GM15510 (cell line): ENCODE measurements around the gene SCEL.

ENCODE experiments used
- POLR2A ChIP-seq: IDR thresholded peaks from 3 replicates; pipeline ENCODE4 v1.6.1; 2011; ENCODE audit warnings: borderline replicate concordance; ENCODE audit not compliant: insufficient read length; ENCODE audit errors: extremely low read depth

Gene SCEL

GRCh38 chr13:77532983-77533382 is 2.5 kb upstream of the SCEL start:
- TF ChIP-seq POLR2A: no peak

- no peak for TF ChIP-seq POLR2A
Observed at GRCh38 chr13:77533875-77534788, 1.4 kb upstream of the SCEL start.

- TF ChIP-seq POLR2A: no peak
Observed at GRCh38 chr13:77536358-77536757, 852 bp downstream of the SCEL start.

GRCh38 chr13:77537289-77537919 is 1.9 kb downstream of the SCEL start:
- no peak for TF ChIP-seq POLR2A

GRCh38 chr13:77543711-77544110 is 8.2 kb downstream of the SCEL start:
- TF ChIP-seq POLR2A: no peak

GRCh38 chr13:77544355-77544754 is 8.8 kb downstream of the SCEL start:
- TF ChIP-seq POLR2A: no peak

GRCh38 chr13:77544758-77545338 is 9.3 kb downstream of the SCEL start:
- TF ChIP-seq POLR2A: no peak

- TF ChIP-seq POLR2A: no peak
Observed at GRCh38 chr13:77545626-77546412, 10.3 kb downstream of the SCEL start.

- no peak for TF ChIP-seq POLR2A
Observed at GRCh38 chr13:77548095-77548494, 12.6 kb downstream of the SCEL start.

- TF ChIP-seq POLR2A: no peak
Observed at GRCh38 chr13:77548594-77548993, 13.1 kb downstream of the SCEL start.

- no peak for TF ChIP-seq POLR2A
Observed at GRCh38 chr13:77554069-77554468, 18.6 kb downstream of the SCEL start.

GRCh38 chr13:77555246-77555645 is 19.7 kb downstream of the SCEL start:
- no peak for TF ChIP-seq POLR2A

GRCh38 chr13:77558016-77558415 is 22.5 kb downstream of the SCEL start:
- no peak for TF ChIP-seq POLR2A

- no peak for TF ChIP-seq POLR2A
Observed at GRCh38 chr13:77563111-77563510, 27.6 kb downstream of the SCEL start.

- no peak for TF ChIP-seq POLR2A
Observed at GRCh38 chr13:77565635-77566034, 30.1 kb downstream of the SCEL start.
